Right lobe of liver (tissue), 6 donors: ENCODE data around the gene MEAK7. TPM values are rescaled to one million over a fixed set of nuclear protein-coding genes. Genes with fewer than 3 reads are reported as not detected.

Experiments
- ATAC-seq, 4 donors: fragments of 200-7000 bp; cut with Tn5 transposase; one replicate each; pipeline ENCODE4 v1.9.1; 2020; ENCODE audit warnings: mild to moderate bottlenecking in 4 of 4, moderate library complexity in 4 of 4
- DNase-seq, 3 donors: peaks; one replicate each; pipeline ENCODE4 v3.0.0-alpha.2; 2020
- H3K27ac ChIP-seq, 3 donors: fragments of 200-600 bp; one replicate each; pipeline ENCODE4 v1.8.0; 2022
- H3K27me3 ChIP-seq, 2 donors: fragments of 200-600 bp; one replicate each; pipeline ENCODE4 v1.8.0; 2022
- H3K36me3 ChIP-seq, 4 donors: fragments of 200-600 bp; sonication (generic) in 1 of 4; one replicate each; pipeline versions ENCODE4 v1.5.1 to v1.8.0; 2017 to 2022; ENCODE audit warnings: control low read depth in 1 of 4
- H3K4me1 ChIP-seq, 4 donors: fragments of 200-600 bp; sonication (generic) in 1 of 4; one replicate each; pipeline versions ENCODE4 v1.5.1 to v1.8.0; 2017 to 2022; ENCODE audit warnings: control low read depth in 1 of 4
- H3K4me3 ChIP-seq, 3 donors: fragments of 200-600 bp; one replicate each; pipeline ENCODE4 v1.8.0; 2022
- H3K9me3 ChIP-seq, 4 donors: fragments of 200-600 bp; sonication (generic) in 1 of 4; one replicate each; pipeline versions ENCODE4 v1.5.1 to v1.8.0; 2017 to 2022; ENCODE audit warnings: control low read depth in 1 of 4
- POLR2A ChIP-seq: fragments of 450-650 bp; IDR thresholded peaks from one replicate; pipeline ENCODE4 v1.6.1; 2017; ENCODE audit warnings: antibody characterized with exemption, mild to moderate bottlenecking
- WGBS: methylation state at CpG from one replicate; pipeline ENCODE4 v1.1.6; 2018; ENCODE audit warnings: low coverage, low lambda C conversion rate; ENCODE audit not compliant: insufficient coverage; ENCODE audit errors: missing lambda C conversion rate; 5-methylcytosine and 5-hydroxymethylcytosine counted together
- intact Hi-C, 2 donors: fragments of 100-400 bp; cut with DNase I; formaldehyde crosslinking; loops; one replicate each; pipeline versions ENCODE4 v1.11.2 to v1.14.1; 2022
- long read RNA-seq: library from polyadenylated mRNA; unstranded; transcript quantifications from one replicate; pipeline ENCODE4 v2.0.0, GENCODE V29; 2019
- total RNA-seq, 6 experiments: library from RNA; depleted of rRNA in 2 of 6; stranded (reverse); fragments of >200 nt in 2 of 6; fragmentation: NEBNext Ultra II Directional in 3 of 6; extraction: Animal tissue kit (Norgen Biotek cat#: 25700) in 3 of 6; gene quantifications; one replicate each; pipeline versions ENCODE4 v1.1.0 to v1.2.4, GENCODE V29; 2016 to 2023
- TF ChIP-seq, protein P1 (sequence below), 4 donors: fragments of 200-600 bp in 3 of 4; fragments of 450-650 bp in 1 of 4; IDR thresholded peaks; one replicate each; pipeline versions ENCODE4 v1.5.1 to v1.8.0; 2016 to 2022; ENCODE audit warnings: antibody characterized with exemption in 4 of 4, mild to moderate bottlenecking in 2 of 4
- donor health status: DM: no; HTN: yes; CAD: no.
- donor health status: DM: no; HTN: no; CAD: no.
- donor health status: DM: no; HTN: no; CAD: no.
- donor health status: DM: no; HTN: yes; CAD: no.
- donor health status: DM: no; HTN: yes; CAD: no.

Gene MEAK7
- 1 to 10 TPM; 2.9 to 5.2 (median 3.4) TPM for total RNA-seq
- long read RNA-seq, result 0 reads

- 9% methylated on average over 25 of the region's 45 CpGs for WGBS
- H3K27me3 ChIP-seq, result no peaks in the 10 kb centered on the region
- no peaks in the 10 kb centered on the region for H3K4me1 ChIP-seq
- no peaks in the 10 kb centered on the region for H3K9me3 ChIP-seq
- DNase-seq (peak; percentile 98 to 99 (median 99)), ATAC-seq (peak; percentile 97 to 99 (median 99))
- H3K36me3 ChIP-seq, result no peaks in the 10 kb centered on the region
- H3K4me3 ChIP-seq, result peak within 1 kb of the TSS; percentile 62 to 78 (median 70)
- peak within 1 kb of the TSS in 2 of 3 donors; percentile 31 to 58 for H3K27ac ChIP-seq
- intact Hi-C loops, result loop anchor here in 1 of 2 donors (5.0 kb wide), 1 partner anchor 118 kb away; no protein-coding TSS in a partner anchor
- TF ChIP-seq, protein P1, sequence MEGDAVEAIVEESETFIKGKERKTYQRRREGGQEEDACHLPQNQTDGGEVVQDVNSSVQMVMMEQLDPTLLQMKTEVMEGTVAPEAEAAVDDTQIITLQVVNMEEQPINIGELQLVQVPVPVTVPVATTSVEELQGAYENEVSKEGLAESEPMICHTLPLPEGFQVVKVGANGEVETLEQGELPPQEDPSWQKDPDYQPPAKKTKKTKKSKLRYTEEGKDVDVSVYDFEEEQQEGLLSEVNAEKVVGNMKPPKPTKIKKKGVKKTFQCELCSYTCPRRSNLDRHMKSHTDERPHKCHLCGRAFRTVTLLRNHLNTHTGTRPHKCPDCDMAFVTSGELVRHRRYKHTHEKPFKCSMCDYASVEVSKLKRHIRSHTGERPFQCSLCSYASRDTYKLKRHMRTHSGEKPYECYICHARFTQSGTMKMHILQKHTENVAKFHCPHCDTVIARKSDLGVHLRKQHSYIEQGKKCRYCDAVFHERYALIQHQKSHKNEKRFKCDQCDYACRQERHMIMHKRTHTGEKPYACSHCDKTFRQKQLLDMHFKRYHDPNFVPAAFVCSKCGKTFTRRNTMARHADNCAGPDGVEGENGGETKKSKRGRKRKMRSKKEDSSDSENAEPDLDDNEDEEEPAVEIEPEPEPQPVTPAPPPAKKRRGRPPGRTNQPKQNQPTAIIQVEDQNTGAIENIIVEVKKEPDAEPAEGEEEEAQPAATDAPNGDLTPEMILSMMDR (IDR thresholded peaks at IDR 0.05), result peak in 2 of 4 donors; percentile 12 to 18
- TF ChIP-seq POLR2A, result peak; percentile 53
Measured at GRCh38 chr16:84504420-84505248, at the start of gene MEAK7. MEAK7 (minus strand) TSS chr16:84504659; CDS start chr16:84498086, 6,573 bp downstream.

GRCh38 chr16:84553873-84554399 is 49.5 kb upstream of the MEAK7 start:
- ATAC-seq (no peak), DNase-seq (no peak)
- Histone ChIP-seq H3K27ac (no peak overlapping the region), H3K4me3 (no peak overlapping the region), H3K27me3 (no peaks in the 10 kb centered on the region), H3K9me3 (no peaks in the 10 kb centered on the region), H3K36me3 (no peaks in the 10 kb centered on the region), H3K4me1 (no peaks in the 10 kb centered on the region)
- intact Hi-C loops, result no loop called here
- 42% methylated on average over 4 of the region's 11 CpGs for WGBS
- TF ChIP-seq, protein P1 (IDR thresholded peaks at IDR 0.05), result no peak
- TF ChIP-seq POLR2A, result no peak

- H3K4me3 ChIP-seq, result no peak overlapping the region
- intact Hi-C loops, result no loop called here
- no peaks in the 10 kb centered on the region for H3K9me3 ChIP-seq
- DNase-seq (no peak), ATAC-seq (no peak)
- TF ChIP-seq, protein P1 (IDR thresholded peaks at IDR 0.05), result no peak
- no peak for TF ChIP-seq POLR2A
- 73% methylated on average over 3 of the region's 4 CpGs for WGBS
- no peaks in the 10 kb centered on the region for H3K4me1 ChIP-seq
- no peaks in the 10 kb centered on the region for H3K27me3 ChIP-seq
- H3K27ac ChIP-seq, result no peak overlapping the region
- H3K36me3 ChIP-seq, result no peaks in the 10 kb centered on the region
Measured at GRCh38 chr16:84552135-84552534, 47.7 kb upstream of the MEAK7 start.

- 50% methylated on average over 2 of the region's 4 CpGs for WGBS
- no peak overlapping the region for H3K4me3 ChIP-seq
- DNase-seq, result peak in 1 of 3 donors; percentile 3
- H3K27me3 ChIP-seq, result no peaks in the 10 kb centered on the region
- TF ChIP-seq POLR2A, result no peak
- ATAC-seq, result no peak
- intact Hi-C loops, result no loop called here
- H3K9me3 ChIP-seq, result no peaks in the 10 kb centered on the region
- H3K27ac ChIP-seq, result no peak overlapping the region
- H3K4me1 ChIP-seq, result no peaks in the 10 kb centered on the region
- no peaks in the 10 kb centered on the region for H3K36me3 ChIP-seq
Measured at GRCh38 chr16:84550096-84550495, 45.6 kb upstream of the MEAK7 start.
